ENCODE results near the gene LAMB3.

The LAMB3 gene

DNA sequence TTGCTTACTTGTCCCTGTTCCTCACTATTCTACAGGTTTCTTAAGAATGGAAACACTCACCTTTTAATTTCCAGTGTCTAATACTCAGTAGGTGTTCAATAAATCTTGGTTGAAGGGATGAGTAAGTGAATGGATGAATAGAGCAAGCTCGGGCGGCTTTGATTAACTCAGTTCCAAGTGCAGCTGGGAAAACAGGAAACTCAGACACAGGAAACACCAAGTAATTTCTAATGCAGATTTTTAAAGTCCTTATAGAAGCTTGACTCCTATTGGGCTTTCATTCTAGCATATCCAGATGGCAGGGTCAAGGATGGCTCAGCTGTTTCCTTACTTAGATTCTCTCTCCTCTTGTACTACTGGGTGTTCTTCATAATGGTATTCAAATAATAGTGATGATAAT is 54.7 kb downstream of the LAMB3 start:
- no peak for TF ChIP-seq CTCF (IDR thresholded peaks at IDR 0.05; ENCODE audit: insufficient read depth, low read depth, low read length, missing control alignments)
- H3K4me3 ChIP-seq (ENCODE audit: low read length): no peak overlapping the region
- DNase-seq (ENCODE audit: low read depth): peak; percentile 50

DNA sequence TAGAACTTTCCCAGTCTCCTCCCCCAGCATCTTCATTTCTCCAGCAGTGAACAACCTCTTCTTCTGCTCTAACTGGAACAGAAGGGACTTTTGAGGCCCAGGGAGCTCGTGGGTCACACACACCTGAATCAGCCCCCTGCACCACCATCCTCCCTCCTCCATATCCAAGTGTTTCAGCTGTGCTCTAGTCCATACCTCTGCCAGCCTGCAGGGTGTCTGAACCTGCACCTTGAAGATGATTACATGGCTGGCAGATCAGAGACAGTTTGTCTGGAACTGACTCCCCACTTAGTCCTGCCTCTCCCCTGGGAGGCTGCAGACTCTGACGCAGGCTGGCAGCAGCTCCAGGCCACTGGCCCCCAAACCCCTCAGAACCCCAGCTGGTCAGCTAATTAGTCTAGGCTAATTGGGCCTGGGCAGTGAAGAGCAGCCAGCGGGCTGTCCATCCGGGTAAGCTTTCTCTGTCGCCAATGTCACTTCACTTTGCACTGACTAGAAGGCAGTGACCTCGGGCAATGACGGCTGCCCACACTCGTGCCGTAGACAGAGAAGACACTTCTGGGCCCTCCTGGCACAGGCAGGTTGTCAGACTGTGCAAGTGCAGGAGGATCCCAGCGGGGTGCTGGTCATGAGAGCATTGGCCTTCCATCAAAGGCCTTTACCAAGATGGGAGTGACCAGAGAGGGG is 56.5 kb downstream of the LAMB3 start:
- no peak for TF ChIP-seq CTCF (IDR thresholded peaks at IDR 0.05; ENCODE audit: insufficient read depth, low read depth, low read length, missing control alignments)
- H3K4me3 ChIP-seq (ENCODE audit: low read length): no peak overlapping the region

DNA sequence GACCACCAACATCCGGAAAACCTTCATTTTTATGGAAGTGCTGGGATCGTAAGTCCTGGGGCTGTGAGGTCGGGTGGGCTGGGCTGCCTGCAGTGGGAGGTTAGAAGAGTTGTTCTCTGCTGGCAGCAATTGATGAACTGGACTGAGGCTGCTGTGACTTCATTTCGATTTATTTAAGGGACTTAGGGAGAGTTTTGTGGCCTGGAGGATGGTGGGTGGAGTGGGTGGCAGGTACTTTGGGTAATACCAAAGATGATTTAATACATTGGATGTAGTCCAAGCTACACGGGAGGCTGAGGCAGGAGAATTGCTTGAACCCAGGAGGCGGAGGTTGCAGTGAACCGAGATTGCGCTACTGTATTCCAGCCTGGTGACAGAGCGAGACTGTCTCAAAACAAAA is 57.2 kb downstream of the LAMB3 start:
- DNase-seq (ENCODE audit: low read depth): no peak
- TF ChIP-seq CTCF (IDR thresholded peaks at IDR 0.05; ENCODE audit: insufficient read depth, low read depth, low read length, missing control alignments): no peak
- no peak overlapping the region for H3K4me3 ChIP-seq (ENCODE audit: low read length)

More for the DNA sequence above, 56.5 kb downstream of the LAMB3 start:
- DNase-seq (ENCODE audit: low read depth): no peak

GRCh38 chr1:209594440-209594839 is 57.8 kb downstream of the LAMB3 start:
- no peak overlapping the region for H3K4me3 ChIP-seq (ENCODE audit: low read length)
- TF ChIP-seq CTCF (IDR thresholded peaks at IDR 0.05; ENCODE audit: insufficient read depth, low read depth, low read length, missing control alignments): no peak
- peak; percentile 43 for DNase-seq (ENCODE audit: low read depth)

GRCh38 chr1:209593747-209594146 is 58.5 kb downstream of the LAMB3 start:
- TF ChIP-seq CTCF (IDR thresholded peaks at IDR 0.05; ENCODE audit: insufficient read depth, low read depth, low read length, missing control alignments): no peak
- no peak for DNase-seq (ENCODE audit: low read depth)
- no peak overlapping the region for H3K4me3 ChIP-seq (ENCODE audit: low read length)

DNA sequence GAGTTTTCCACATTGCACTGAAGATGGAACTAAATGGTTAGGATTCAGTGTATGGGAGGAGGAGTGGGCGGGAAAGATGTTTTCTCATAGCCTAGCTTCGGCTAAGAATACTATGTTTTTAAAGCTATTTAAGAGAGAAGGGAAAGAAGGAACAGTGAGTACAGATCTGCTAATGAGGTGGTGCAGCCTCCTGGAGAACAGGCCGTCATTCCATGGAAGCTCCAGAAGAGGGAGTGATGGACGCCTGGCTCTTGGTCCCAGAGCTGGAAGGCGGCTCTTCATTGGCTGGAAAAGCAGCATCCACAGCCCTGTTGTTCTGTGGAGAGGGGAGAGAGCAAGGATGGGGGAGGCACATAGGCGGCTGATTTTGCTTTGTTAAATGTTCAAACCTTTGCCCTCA is 61.8 kb downstream of the LAMB3 start:
- TF ChIP-seq CTCF (IDR thresholded peaks at IDR 0.05; ENCODE audit: insufficient read depth, low read depth, low read length, missing control alignments): peak; percentile 47
- H3K4me3 ChIP-seq (ENCODE audit: low read length): no peak overlapping the region
- DNase-seq (ENCODE audit: low read depth): peak; percentile 39

DNA sequence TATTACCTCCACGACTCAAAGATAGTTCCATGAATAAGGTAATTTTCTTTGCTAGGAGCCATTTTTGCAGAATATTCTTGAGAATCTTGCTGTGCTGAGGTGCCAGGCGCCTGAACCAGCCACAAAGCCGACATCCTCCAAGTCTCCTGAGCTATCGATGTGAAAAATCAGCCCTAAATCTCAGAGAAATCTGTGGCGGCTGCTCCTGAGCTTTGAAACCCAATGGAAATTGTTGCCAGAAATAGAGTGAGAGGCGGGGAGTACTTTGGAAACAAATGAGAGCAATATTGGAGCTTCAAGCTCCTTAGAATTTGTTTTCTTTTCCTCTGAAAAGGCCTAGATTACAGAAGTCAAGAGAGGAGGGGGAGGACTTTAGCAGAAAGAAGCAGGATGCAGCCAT is 62.4 kb downstream of the LAMB3 start:
- no peak overlapping the region for H3K4me3 ChIP-seq (ENCODE audit: low read length)
- DNase-seq (ENCODE audit: low read depth): no peak
- TF ChIP-seq CTCF (IDR thresholded peaks at IDR 0.05; ENCODE audit: insufficient read depth, low read depth, low read length, missing control alignments): no peak
